HG02642 (cell line): ENCODE data around the gene TTC7B.

Experiments
- ATAC-seq: cut with Tn5 transposase; IDR thresholded peaks from one replicate; pipeline ENCODE4 v1.9.1; 2021; ENCODE audit warnings: mild to moderate bottlenecking; ENCODE audit not compliant: unreplicated experiment, poor library complexity

Gene TTC7B

DNA sequence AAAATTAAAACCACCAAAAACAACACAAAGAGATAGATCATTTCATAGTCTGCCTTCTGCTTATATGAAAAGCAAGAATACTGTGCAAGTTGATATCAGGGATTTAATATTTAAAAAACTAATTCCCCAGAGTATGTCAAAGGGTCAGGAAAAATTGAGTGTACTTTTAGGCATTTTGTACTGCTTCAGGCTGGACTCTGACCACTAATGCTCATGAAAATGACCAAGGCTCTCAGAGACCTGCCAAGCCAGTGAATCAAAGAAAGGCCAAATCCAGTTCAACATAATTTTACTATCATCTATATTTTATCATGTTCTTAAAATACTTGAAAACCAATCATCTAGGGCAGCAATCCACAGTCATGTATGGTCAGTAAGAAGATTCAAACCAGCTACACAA, 66.0 kb downstream of the TTC7B start:
- no peak for ATAC-seq

GRCh38 chr14:90747909-90748308, 68.3 kb downstream of the TTC7B start:
- no peak for ATAC-seq

- no peak for ATAC-seq
Observed at GRCh38 chr14:90743826-90744225, 72.4 kb downstream of the TTC7B start.

- ATAC-seq = no peak
Observed at GRCh38 chr14:90743425-90743824, 72.8 kb downstream of the TTC7B start.

DNA sequence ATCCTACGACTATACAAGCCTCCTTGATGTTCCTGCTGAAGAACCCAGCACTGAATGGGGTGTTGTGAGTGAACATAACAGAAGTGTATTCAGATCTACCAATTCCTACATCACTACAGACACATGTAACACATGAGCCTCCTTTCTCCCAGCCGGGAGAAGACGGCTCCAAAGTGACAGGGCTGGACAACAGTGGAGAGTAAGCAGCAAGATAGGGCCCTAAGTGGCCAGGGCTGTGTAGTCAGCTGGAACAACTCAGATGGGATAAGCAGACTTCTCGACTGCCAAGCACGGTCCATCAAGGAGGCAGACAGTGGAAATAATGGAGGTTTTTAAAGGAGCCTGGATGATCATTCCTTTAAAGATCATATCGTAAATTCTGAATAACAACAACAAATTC, 73.5 kb downstream of the TTC7B start:
- no peak for ATAC-seq

GRCh38 chr14:90742252-90742651, 74.0 kb downstream of the TTC7B start:
- ATAC-seq = no peak

GRCh38 chr14:90741682-90741946, 74.6 kb downstream of the TTC7B start:
- no peak for ATAC-seq

DNA sequence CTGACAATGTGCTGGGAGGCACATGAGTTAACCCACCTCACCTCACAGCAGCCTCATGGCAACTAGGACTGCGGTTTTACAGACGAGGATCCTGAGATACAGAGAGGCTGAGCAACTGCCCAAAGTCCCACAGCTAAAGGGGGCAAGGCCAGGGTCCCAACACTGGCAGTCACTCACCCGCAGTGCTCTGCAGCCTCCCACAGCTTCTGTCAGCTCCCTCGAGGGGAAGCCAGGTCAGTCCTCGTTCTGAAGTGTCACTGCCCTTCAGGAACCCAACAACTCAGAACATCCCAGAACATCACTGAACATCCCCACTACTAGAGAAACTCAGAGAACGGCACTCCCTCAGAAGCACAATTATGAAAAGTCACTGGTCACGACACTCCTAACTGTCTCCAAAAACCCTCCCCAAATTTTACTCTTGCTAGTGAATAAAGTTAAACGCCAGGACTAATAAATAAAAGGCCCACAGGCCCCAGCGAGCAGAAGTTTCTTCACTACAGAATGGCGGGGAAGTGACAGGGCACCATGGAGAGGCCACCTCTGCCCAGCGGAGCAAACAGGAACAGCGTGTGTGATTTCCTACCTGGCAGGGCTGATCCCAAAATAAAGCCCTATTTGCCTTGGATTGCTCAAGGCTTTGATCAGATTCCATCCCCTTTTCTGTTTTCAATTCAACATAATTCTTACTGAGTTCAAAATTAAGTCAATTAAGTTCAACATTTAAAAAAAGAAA, 75.1 kb downstream of the TTC7B start:
- no peak for ATAC-seq

- no peak for ATAC-seq
Observed at GRCh38 chr14:90740081-90740480, 76.1 kb downstream of the TTC7B start.

DNA sequence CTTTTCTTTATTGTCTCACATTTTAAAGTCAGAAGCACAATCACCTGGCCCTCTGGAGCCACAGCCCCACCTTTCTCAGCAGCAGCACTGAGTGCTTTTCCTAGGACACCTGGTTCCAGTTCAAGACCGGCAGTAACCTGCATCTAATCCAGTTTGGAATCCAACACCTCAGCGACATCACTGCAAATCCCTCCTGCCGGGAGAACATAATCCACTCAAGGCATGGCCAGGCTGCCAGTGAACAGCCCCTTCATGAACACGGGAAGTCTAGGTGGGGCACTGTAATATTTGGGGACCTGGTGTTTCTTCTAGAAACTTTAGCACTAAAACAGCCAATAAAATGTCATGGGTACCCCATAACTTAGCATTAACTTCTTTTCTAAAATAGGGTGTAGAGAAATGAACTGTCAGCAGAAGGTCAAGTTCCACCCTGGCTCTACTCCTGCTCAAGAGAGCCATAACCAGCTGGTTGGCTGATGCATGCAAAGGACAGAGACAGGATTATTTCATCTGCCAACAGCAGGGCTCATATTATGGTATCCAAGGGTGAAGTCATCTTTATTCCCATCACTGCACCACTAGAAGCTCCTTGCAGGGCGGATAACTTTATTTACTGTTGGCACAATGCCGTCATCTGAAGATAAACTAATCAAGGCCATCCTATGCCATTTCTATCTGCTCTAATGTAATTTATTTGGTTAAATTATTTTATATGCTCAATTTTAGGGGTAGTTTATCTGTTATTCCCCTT, 76.7 kb downstream of the TTC7B start:
- ATAC-seq = no peak

DNA sequence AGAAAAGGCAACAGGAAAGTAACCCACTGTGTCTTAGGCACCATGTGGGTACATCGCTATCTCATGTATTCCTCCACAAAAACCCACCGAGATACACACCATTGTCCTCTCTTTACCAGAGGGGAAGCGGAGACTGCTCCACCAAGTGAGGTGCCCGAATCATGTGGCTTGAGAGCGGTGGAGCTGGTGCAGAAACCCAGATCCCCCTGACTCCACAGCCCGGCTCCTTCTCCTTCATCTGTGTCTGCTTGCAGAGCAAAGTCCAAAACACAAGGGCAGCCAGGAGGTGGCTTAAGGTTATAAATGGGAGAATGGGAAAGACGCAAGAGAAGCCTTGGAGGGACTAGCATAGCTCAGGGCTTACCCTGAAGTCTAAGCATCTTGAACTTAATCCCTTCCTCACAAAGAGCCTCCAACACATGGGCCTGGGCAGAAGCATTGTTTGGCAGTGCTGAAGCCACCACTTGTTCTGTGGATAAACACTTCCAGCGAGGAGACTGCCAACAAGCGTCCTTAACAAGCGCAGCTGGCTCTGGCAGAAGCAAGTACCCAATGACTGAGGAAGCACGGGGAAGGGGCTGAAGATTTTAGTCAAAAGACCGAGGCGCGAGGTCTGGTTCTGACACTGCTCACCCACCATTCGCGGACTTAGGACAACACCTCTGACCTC, 83.0 kb downstream of the TTC7B start:
- ATAC-seq = no peak

DNA sequence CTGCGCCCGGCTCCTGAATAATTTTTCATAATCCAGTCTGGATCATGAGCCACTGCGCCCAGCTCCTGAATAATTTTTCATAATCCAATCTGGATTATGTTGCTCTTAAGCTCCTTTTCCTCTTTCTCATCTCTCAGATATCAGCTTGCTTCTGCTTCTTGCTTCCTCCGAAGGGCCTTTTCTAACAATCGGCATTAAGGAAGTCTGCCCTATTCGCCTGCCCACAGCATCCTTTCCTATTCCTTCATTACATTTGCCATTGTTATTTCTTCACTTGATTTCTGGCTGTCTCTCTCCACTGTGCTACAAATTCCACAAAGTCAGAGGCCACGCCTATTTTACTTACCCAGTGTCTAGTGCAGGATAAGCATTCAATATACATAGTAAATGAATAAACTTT, 83.5 kb downstream of the TTC7B start:
- no peak for ATAC-seq

GRCh38 chr14:90732139-90732538, 84.1 kb downstream of the TTC7B start:
- no peak for ATAC-seq

GRCh38 chr14:90731487-90731886, 84.7 kb downstream of the TTC7B start:
- no peak for ATAC-seq

DNA sequence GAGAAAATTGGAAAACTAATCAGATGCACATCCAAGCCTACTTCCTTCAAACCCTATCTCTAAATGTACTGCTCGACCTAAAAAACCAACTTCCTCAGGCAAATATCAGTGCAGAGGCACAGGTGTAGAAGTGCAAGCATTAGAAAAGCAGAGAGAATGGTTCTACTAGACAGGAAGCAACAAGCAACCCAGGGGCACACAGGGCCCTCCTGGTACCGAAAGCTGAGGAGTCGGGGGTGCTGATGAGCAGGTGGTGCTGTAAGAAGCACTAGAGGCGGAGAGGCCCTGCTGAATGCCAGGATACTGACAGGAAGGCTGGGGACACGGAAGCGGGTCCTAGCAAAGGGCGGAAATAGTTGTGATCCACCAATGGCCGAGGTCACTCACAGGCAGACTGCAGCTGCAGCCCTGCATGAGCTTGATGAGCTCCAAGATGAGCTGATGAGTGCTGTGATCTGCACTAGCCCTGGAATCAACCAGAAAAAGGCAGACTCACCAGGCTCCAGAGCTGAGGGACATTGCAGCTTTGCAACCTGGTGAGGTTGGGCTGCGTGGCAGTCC, 85.9 kb downstream of the TTC7B start:
- ATAC-seq = no peak

- ATAC-seq = no peak
Observed at GRCh38 chr14:90728951-90729350, 87.3 kb downstream of the TTC7B start.

- no peak for ATAC-seq
Observed at GRCh38 chr14:90727082-90727481, 89.1 kb downstream of the TTC7B start.

GRCh38 chr14:90726656-90727055, 89.6 kb downstream of the TTC7B start:
- no peak for ATAC-seq

GRCh38 chr14:90724866-90725265, 91.4 kb downstream of the TTC7B start:
- no peak for ATAC-seq

GRCh38 chr14:90722590-90722989, 93.6 kb downstream of the TTC7B start:
- no peak for ATAC-seq

DNA sequence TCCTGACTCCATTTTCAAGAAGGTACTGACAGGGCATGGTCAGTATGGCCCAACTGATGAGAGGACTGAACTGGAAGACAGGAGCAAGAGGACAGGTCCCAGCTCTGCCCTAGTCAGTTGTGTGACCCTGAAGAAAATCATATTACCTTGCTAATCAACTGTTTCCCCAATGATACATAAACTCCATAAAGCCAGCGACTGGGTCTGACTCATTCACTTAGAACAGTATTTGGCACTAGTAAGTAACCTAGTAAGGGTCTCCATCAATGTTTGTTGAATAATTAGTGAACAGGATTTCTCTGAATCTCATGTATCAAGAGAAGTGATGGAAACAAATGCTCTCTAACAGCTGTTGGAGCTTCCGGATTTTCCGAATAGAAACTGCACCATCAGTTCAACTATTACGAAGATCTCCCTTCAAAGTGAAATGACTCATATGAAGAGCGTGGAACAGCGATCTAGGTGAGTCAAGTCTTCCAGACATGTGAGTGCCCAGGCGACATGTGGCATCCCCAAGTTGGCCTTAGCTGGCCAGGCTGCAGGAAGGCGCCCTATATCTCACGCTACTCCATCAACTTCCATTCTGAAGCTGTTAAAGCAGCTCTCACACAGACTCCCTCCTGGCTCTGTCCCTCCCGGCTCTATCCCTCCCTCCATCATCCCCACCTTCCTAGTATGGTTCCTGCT, 94.5 kb downstream of the TTC7B start:
- ATAC-seq = no peak
